Uterus (tissue), 2 donors: ENCODE data around the gene SLC22A5.

ENCODE experiments used
- CTCF ChIP-seq, 4 experiments: fragments of 200-600 bp in 2 of 4; fragments of 450-650 bp in 2 of 4; sonication (generic) in 2 of 4; IDR thresholded peaks; one replicate each; pipeline ENCODE4 v1.5.1; 2016 to 2019; ENCODE audit warnings: antibody characterized with exemption in 4 of 4, mild to moderate bottlenecking in 2 of 4, moderate library complexity in 1 of 4
- POLR2A ChIP-seq, 2 donors: fragments of 450-650 bp; IDR thresholded peaks; one replicate each; pipeline ENCODE4 v1.6.1; 2016; ENCODE audit warnings: antibody characterized with exemption in 2 of 2, mild to moderate bottlenecking in 1 of 2, moderate library complexity in 1 of 2

- TF ChIP-seq CTCF (IDR thresholded peaks at IDR 0.05) (no peak), POLR2A (IDR thresholded peaks at IDR 0.05) (no peak)
These were observed 61.2 kb downstream of the SLC22A5 start for GRCh38 chr5:132430746-132431145.
